Small intestine (tissue), 7 donors: ENCODE results near the gene DNAH10. TPM values are rescaled to one million over a fixed set of nuclear protein-coding genes. Genes with fewer than 3 reads are reported as not detected.
"Not testable (repeated sequence)": the region's sequence is repeated elsewhere in the genome, so short reads cannot be mapped to it uniquely, and the experiment has no call there.

Source experiments
- DNase-seq, 2 donors: peaks; one replicate each; pipeline versions ENCODE4 v3.0.0 to v3.0.0-alpha.2; 2013
- FAIRE-seq: peaks from 2 replicates; lab custom pipeline; 2012; peaks lifted over from hg19 to GRCh38; lab: Jason Lieb, UNC
- H3K27ac ChIP-seq, 3 donors: one replicate each; pipeline ENCODE4 v1.5.1; 2013; ENCODE audit warnings: low read length in 2 of 3, mild to moderate bottlenecking in 2 of 3, control low read depth in 1 of 3, inconsistent platforms in 1 of 3, low read depth in 1 of 3, moderate library complexity in 1 of 3
- H3K27me3 ChIP-seq, 3 donors: one replicate each; pipeline ENCODE4 v1.6.1; 2013; ENCODE audit warnings: low read length in 3 of 3, inconsistent platforms in 1 of 3; ENCODE audit not compliant: control insufficient read depth in 3 of 3, insufficient read depth in 3 of 3
- H3K36me3 ChIP-seq, 3 donors: one replicate each; pipeline ENCODE4 v1.6.1; 2013; ENCODE audit warnings: low read length in 3 of 3, inconsistent platforms in 1 of 3, low read depth in 1 of 3, mild to moderate bottlenecking in 1 of 3, moderate library complexity in 1 of 3; ENCODE audit not compliant: control insufficient read depth in 3 of 3, insufficient read depth in 2 of 3
- H3K4me1 ChIP-seq, 3 donors: one replicate each; pipeline ENCODE4 v1.6.1; 2013; ENCODE audit warnings: low read length in 2 of 3, inconsistent platforms in 1 of 3, low read depth in 1 of 3, mild to moderate bottlenecking in 1 of 3, moderate library complexity in 1 of 3; ENCODE audit not compliant: control insufficient read depth in 3 of 3, insufficient read depth in 2 of 3
- H3K4me3 ChIP-seq, 3 donors: one replicate each; pipeline ENCODE4 v1.5.1; 2013; ENCODE audit warnings: low read length in 3 of 3, control low read depth in 1 of 3, inconsistent platforms in 1 of 3, low read depth in 1 of 3, mild to moderate bottlenecking in 1 of 3, moderate library complexity in 1 of 3
- H3K9me3 ChIP-seq, 2 donors: one replicate each; pipeline ENCODE4 v1.6.1; 2013; ENCODE audit warnings: low read depth in 1 of 2, low read length in 1 of 2; ENCODE audit not compliant: control insufficient read depth in 2 of 2, insufficient read depth in 1 of 2
- WGBS, 3 donors: extraction: QIAGEN DNeasy Blood & Tissue Kit; methylation state at CpG; one replicate each; pipeline ENCODE4 v1.1.7; 2013; 5-methylcytosine and 5-hydroxymethylcytosine counted together
- polyA plus RNA-seq, 4 donors: library from polyadenylated mRNA; stranded (reverse) in 3 of 4; unstranded in 1 of 4; fragments of 200-250 nt in 3 of 4; fragments of 120-200 nt in 1 of 4; gene quantifications; one replicate each; pipeline versions ENCODE4 v1.2.1 to v1.2.3, GENCODE V29; 2013
- donor health status: healthy with polysubstance abuse.
- donor health status: control.
- donor health status: control.
- donor health status: Bipolar disorder and iron deficiency.
- donor health status: healthy.

DNAH10 gene
- polyA plus RNA-seq, 4 donors: 0.22 to 0.50 (median 0.45) TPM; not detected in 1

- DNase-seq (peak; percentile 77 to 81), FAIRE-seq (peak; percentile 44)
- Histone ChIP-seq H3K4me3 (no peak overlapping the region), H3K4me1 (peaks cover 0 to 6% (median 0%) of the 10 kb centered on the region in 3 donors), H3K27me3 (peaks cover 0 to 3% (median 0%) of the 10 kb centered on the region in 3 donors), H3K9me3 (no peaks in the 10 kb centered on the region), H3K36me3 (peaks cover 0 to 2% (median 0%) of the 10 kb centered on the region in 3 donors), H3K27ac (no peak overlapping the region)
- WGBS, 3 donors: 16 to 23% (median 17%) methylated on average over 9 of the region's 9 CpGs
Observed at GRCh38 chr12:123905319-123905925, 143.3 kb downstream of the DNAH10 start.

- Histone ChIP-seq H3K27me3 (no peaks in the 10 kb centered on the region), H3K9me3 (no peaks in the 10 kb centered on the region), H3K36me3 (peaks cover 0 to 2% (median 0%) of the 10 kb centered on the region in 3 donors), H3K4me1 (peaks cover 0 to 6% (median 0%) of the 10 kb centered on the region in 3 donors), H3K4me3 (no peak overlapping the region), H3K27ac (no peak overlapping the region)
- WGBS, 3 donors: 88 to 93% (median 91%) methylated on average over 7 of the region's 7 CpGs
- no peak for FAIRE-seq
- DNase-seq: no peak
Observed at GRCh38 chr12:123906711-123907420, 144.8 kb downstream of the DNAH10 start.

DNA sequence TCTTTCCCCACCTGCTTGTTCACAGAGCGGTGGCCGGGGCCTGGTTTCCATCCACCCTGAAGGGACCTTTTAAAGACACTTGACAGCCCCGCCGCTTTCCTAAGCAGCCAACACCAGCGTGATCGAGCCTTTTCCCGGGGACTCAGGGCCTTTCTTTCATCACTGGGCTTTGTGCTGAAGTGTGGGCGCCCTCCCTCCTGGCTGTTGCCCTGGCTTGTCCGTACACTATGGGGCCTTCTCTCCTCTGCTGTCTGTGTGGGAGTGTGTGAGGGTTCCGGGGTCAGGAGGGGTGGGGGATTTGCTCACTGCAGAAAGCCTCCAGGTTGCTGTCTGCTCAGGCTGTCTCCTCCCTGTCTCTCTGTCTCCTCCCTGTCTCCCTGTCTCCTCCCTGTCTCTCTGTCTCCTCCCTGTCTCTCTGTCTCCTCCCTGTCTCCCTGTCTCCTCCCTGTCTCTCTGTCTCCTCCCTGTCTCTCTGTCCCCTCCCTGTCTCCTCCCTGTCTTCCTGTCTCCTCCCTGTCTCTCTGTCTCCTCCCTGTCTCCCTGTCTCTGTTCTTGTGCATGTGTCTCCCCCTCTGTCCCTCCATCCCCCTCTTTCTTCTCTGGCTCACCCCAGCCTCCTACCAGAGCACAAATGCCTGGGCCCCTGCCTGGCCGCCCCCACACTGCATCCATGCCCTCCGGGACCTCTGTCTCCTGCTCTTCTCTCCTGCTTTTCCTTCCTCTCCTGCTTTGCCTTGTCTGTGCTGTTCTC is 145.8 kb downstream of the DNAH10 start:
- no peak for FAIRE-seq
- WGBS, 3 donors: 73 to 81% (median 78%) methylated on average over 12 of the region's 12 CpGs

DNA sequence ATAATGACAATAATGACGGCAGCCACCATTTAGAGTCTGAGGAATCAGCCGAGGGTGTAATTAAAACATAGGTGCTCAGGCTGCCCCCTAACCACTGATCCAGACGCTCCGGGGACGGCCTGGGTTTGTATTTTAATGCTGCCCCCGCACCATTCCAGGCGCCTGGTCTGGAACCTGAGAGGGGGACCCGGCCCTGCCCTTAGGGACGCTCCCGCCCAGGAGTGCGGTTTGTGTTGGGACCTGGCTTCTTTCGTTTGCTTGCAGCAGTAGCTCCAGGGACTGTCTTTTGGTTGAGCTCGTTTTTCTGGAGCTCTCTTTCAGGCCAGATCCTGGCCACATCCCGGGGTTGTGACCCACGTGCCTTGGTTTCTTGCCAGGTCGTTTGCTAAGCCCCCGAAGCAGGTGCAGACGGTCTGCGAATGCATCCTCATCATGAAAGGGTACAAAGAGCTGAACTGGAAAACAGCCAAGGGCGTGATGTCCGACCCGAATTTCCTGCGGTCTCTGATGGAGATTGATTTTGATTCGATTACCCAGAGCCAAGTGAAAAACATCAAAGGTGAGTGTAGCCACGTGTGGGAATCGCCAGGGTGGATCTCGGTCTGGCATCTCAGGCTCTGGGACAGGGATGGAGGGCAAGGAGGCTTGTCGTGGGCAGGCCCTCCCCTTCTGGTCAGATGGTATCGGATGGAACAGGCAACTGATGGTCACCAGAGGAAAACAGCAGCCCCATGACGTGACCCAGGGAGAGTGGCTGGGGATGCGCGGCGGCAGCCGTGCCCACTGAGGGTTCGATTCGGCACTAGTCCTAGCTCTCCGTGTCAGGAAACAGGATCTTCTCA is 147.0 kb downstream of the DNAH10 start:
- WGBS, 3 donors: 58 to 76% (median 67%) methylated on average over 37 of the region's 37 CpGs
- Histone ChIP-seq H3K36me3 (no peaks in the 10 kb centered on the region), H3K27ac (no peak overlapping the region), H3K9me3 (no peaks in the 10 kb centered on the region), H3K4me1 (peaks cover 0 to 6% (median 0%) of the 10 kb centered on the region in 3 donors), H3K27me3 (no peaks in the 10 kb centered on the region), H3K4me3 (no peak overlapping the region)
- FAIRE-seq (no peak), DNase-seq (no peak)

More for the DNA sequence above, 145.8 kb downstream of the DNAH10 start:
- H3K27me3 ChIP-seq: no peaks in the 10 kb centered on the region
- H3K36me3 ChIP-seq: peaks cover 0 to 2% (median 0%) of the 10 kb centered on the region in 3 donors
- no peaks in the 10 kb centered on the region for H3K9me3 ChIP-seq
- peak in 1 of 2 donors; percentile 22 for DNase-seq
- H3K4me3 ChIP-seq: no peak overlapping the region
- H3K4me1 ChIP-seq: peaks cover 0 to 6% (median 0%) of the 10 kb centered on the region in 3 donors
- no peak overlapping the region for H3K27ac ChIP-seq

DNA sequence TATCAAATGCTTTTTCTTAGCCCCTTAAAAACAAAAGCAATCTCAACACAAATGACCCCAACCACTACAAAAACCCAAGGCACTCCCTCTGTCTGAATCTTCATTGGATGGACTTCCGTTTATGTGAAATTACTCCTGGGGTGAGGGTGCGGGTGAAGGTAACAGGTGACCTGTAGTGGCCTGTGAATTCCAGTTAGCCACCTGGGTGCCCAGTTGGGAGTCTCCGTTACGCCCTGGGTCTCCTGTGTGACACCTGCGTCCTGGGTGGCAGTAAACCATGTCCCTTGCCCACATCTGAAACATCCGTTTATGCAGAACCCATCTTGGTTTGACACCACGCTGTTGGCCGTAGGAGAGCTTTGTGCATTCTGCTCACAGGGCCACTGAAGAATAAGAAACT is 148.0 kb downstream of the DNAH10 start:
- Histone ChIP-seq H3K27me3 (no peaks in the 10 kb centered on the region), H3K9me3 (no peaks in the 10 kb centered on the region), H3K4me1 (peaks cover 0 to 6% (median 0%) of the 10 kb centered on the region in 3 donors), H3K27ac (no peak overlapping the region), H3K36me3 (no peaks in the 10 kb centered on the region), H3K4me3 (no peak overlapping the region)
- 80 to 87% (median 81%) methylated on average over 8 of the region's 8 CpGs for WGBS, 3 donors
- FAIRE-seq (no peak), DNase-seq (no peak)

DNA sequence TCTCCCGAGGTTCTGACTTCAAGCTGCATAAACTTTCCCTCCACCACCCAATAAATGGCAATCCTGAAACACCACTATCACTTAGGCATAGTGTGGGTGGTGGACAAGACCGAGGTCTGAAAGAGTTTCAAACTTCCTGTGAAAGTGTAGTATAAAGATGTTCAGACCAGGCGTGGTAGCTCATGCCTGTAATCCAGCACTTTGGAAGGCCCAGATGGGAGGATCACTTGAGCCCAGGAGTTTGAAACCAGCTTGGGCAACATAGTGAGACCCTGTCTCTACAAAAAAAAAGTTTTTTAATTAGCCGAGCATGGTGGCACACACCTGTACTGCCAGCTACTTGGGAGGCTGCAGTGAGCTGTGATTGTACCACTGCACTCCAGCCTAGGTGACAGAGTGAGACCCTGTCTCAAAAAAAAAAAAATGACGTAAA is 148.7 kb downstream of the DNAH10 start:
- Histone ChIP-seq H3K27ac (no peak overlapping the region), H3K36me3 (no peaks in the 10 kb centered on the region), H3K27me3 (no peaks in the 10 kb centered on the region), H3K9me3 (no peaks in the 10 kb centered on the region), H3K4me3 (no peak overlapping the region), H3K4me1 (peaks cover 0 to 6% (median 0%) of the 10 kb centered on the region in 3 donors)
- DNase-seq: no peak
- no peak for FAIRE-seq
- WGBS, 3 donors: 44 to 64% (median 46%) methylated on average over 5 of the region's 5 CpGs

GRCh38 chr12:123911672-123912409 is 149.7 kb downstream of the DNAH10 start:
- H3K27me3 ChIP-seq, H3K9me3 ChIP-seq, H3K4me3 ChIP-seq, H3K36me3 ChIP-seq, H3K27ac ChIP-seq, H3K4me1 ChIP-seq, FAIRE-seq, DNase-seq: not testable (repeated sequence)
- 47 to 80% (median 69%) methylated on average over 4 to 9 of the region's 9 CpGs for WGBS, 3 donors
